WTC11 (cell line): ENCODE data around the gene STIM2.

ENCODE experiments used
- CTCF ChIP-seq: fragments of 200-600 bp; IDR thresholded peaks from 2 replicates; pipeline ENCODE4 v1.8.0; 2022; ENCODE audit warnings: antibody characterized with exemption
- FOXP1 ChIP-seq: sonication (generic); formaldehyde crosslinking; IDR thresholded peaks from 2 replicates; pipeline ENCODE4 v1.8.0; 2022; ENCODE audit warnings: missing genetic modification reagents, mild to moderate bottlenecking, moderate library complexity, borderline replicate concordance
- GTF2I ChIP-seq: fragments of 250-450 bp; sonication (Bioruptor Pico); conservative IDR thresholded peaks from 2 replicates; pipeline ENCODE4 v1.4.0; 2021; ENCODE audit warnings: mild to moderate bottlenecking
- IRF1 ChIP-seq: sonication (generic); formaldehyde crosslinking; IDR thresholded peaks from 2 replicates; pipeline ENCODE4 v1.8.0; 2023; ENCODE audit warnings: missing genetic modification reagents
- JAZF1 ChIP-seq: fragments of 250-450 bp; sonication (Bioruptor Pico); IDR thresholded peaks from 2 replicates; pipeline ENCODE4 v1.9.0; 2021; ENCODE audit warnings: moderate library complexity, mild to moderate bottlenecking, inconsistent platforms

- no peak for TF ChIP-seq CTCF
- TF ChIP-seq IRF1 (CRISPR knock-in tag): no peak
- TF ChIP-seq GTF2I (CRISPR knock-in tag): no peak
- no peak for TF ChIP-seq JAZF1 (CRISPR knock-in tag)
- TF ChIP-seq FOXP1: no peak
Observed at GRCh38 chr4:26931451-26931850, 70.8 kb downstream of the STIM2 start.
